ENCODE measurements around the gene KDM4B. TPM values are rescaled to one million over a fixed set of nuclear protein-coding genes. Genes with fewer than 3 reads are reported as not detected.

KDM4B gene
- total and polyA plus RNA-seq, 2 of the 8 experiments (the other 6 are each of a cell fraction or from before 2014, with no cell fraction given), result 12.0 to 31.9 TPM

DNA sequence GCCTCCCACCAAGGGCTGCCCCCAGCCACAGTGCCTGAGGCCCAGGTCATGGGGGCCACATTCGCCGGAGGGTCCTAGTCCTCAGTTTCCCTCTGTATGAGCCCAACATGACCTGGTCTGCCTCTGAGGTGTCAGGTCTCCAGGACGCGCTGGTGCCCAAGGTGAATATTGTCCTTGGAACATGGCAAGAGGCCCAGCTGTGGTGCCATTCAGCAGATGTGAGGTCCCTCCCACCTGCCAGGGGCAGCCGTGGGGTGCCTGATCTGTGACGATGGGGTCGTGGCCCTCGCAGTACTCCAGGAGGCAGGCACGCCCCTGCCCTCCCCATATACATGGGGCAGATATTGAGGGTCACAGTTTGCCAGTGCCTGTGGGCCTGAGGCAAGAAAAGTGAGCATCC lies 151.9 kb downstream of the KDM4B start:
- Histone ChIP-seq H3K36me3 (ENCODE audit: control insufficient read depth in 2 of 4, insufficient read depth in 4 of 4, low read length in 3 of 4) (peaks cover 0 to 6% (median 2%) of the 10 kb centered on the region in 4 experiments; a peak in 4 of 8 replicates), H3K79me2 (ENCODE audit: control insufficient read depth in 1 of 2, insufficient read depth in 2 of 2, low read length in 2 of 2) (no peaks in the 10 kb centered on the region), H4K5ac (ENCODE audit: insufficient read length, low read depth, low read length) (no peak overlapping the region), H3K23ac (ENCODE audit: insufficient read length) (no peak overlapping the region), H3K4me2 (ENCODE audit: insufficient read depth in 1 of 2, low read depth in 2 of 2, low read length in 2 of 2) (no peak overlapping the region), H2BK12ac (ENCODE audit: low read depth, low read length) (no peak overlapping the region), H4K8ac (ENCODE audit: extremely low read depth, insufficient read depth, low read length) (no peak overlapping the region), H2AFZ (ENCODE audit: low read length) (no peak overlapping the region), H3K18ac (ENCODE audit: extremely low read depth, low read length) (no peak overlapping the region), H2BK15ac (ENCODE audit: low read length) (no peak overlapping the region), H3K4me1 (replicated peaks in 1 of 4; ENCODE audit: control insufficient read depth in 3 of 4, insufficient read depth in 4 of 4, low read length in 3 of 4) (peaks cover 2 to 27% (median 19%) of the 10 kb centered on the region in 4 experiments), H3K4me3 (ENCODE audit: extremely low read depth in 1 of 4, insufficient read depth in 2 of 4, low read depth in 3 of 4, low read length in 4 of 4) (no peak overlapping the region), H4K20me1 (replicated peaks in 1 of 2; ENCODE audit: control insufficient read depth in 1 of 2, insufficient read depth in 2 of 2, low read length in 2 of 2) (no peaks in the 10 kb centered on the region), H4K91ac (replicated peaks; ENCODE audit: insufficient read length, low read length) (no peak overlapping the region), H3K14ac (ENCODE audit: insufficient read length) (no peak overlapping the region), H3K23me2 (ENCODE audit: low read depth, low read length) (no peaks in the 10 kb centered on the region), H2BK120ac (replicated peaks; ENCODE audit: low read depth, low read length) (no peak overlapping the region), H3K79me1 (ENCODE audit: low read depth, low read length) (0 out of 2 replicates have a peak, but pooled peaks cover 3% of the 10 kb centered on the region), H3K9ac (replicated peaks in 1 of 4; ENCODE audit: extremely low read depth in 1 of 4, low read depth in 3 of 4, low read length in 3 of 4) (no peak overlapping the region), H3K4ac (replicated peaks; ENCODE audit: insufficient read length, low read depth, low read length) (no peak overlapping the region), H3K9me3 (ENCODE audit: insufficient read depth in 2 of 2, low read depth in 1 of 2, low read length in 1 of 2) (peaks cover 0 to 2% of the 10 kb centered on the region in 2 experiments; a peak in 1 of 4 replicates), H2BK20ac (ENCODE audit: low read length) (no peak overlapping the region), H3K27me3 (replicated peaks in 1 of 4; ENCODE audit: control insufficient read depth in 3 of 4, extremely low read depth in 1 of 4, insufficient read depth in 3 of 4, low read length in 3 of 4) (no peaks in the 10 kb centered on the region), H3K56ac (replicated peaks; ENCODE audit: insufficient read length, low read depth, low read length) (no peak overlapping the region), H2BK5ac (ENCODE audit: low read depth, low read length) (no peak overlapping the region), H3K27ac (ENCODE audit: low read depth, low read length) (no peak overlapping the region), H2AK5ac (ENCODE audit: low read depth, low read length) (no peak overlapping the region)
- FAIRE-seq, result no peak
- DNase-seq (ENCODE audit: low read depth in 1 of 2, low spot score in 2 of 2), result no peak
- ChIA-PET CTCF (ENCODE audit: partially characterized antibody) (interaction anchor here (1.0 to 1.3 kb wide), 3 partner anchors 14 to 72 kb away, joined by 4 read pairs; no protein-coding TSS in a partner anchor), POLR2A (ENCODE audit: partially characterized antibody) (no interaction called here)
- 83% methylated on average over 9 of the region's 9 CpGs; no CpG with 5 or more reads in 1 of the 2 experiments for WGBS, 2 experiments (ENCODE audit: extremely low coverage in 1 of 2, insufficient coverage in 1 of 2, insufficient read length in 1 of 2, insufficient replicate concordance in 2 of 2, low coverage in 1 of 2, low lambda C conversion rate in 2 of 2, missing lambda C conversion rate in 1 of 2)
- TF ChIP-seq, protein P1, sequence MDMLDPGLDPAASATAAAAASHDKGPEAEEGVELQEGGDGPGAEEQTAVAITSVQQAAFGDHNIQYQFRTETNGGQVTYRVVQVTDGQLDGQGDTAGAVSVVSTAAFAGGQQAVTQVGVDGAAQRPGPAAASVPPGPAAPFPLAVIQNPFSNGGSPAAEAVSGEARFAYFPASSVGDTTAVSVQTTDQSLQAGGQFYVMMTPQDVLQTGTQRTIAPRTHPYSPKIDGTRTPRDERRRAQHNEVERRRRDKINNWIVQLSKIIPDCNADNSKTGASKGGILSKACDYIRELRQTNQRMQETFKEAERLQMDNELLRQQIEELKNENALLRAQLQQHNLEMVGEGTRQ (IDR thresholded peaks at IDR 0.05; ENCODE audit: low read length), result no peak
- no peak for TF ChIP-seq RAD21 (IDR thresholded peaks at IDR 0.05 in 1 of 2, conservative IDR thresholded peaks at IDR 0.05 in 1 of 2; ENCODE audit: low read depth in 2 of 2, low read length in 2 of 2)
- no peak for TF ChIP-seq GTF2F1 (IDR thresholded peaks at IDR 0.05; ENCODE audit: borderline replicate concordance, low read depth, low read length)
- TF ChIP-seq EP300 (IDR thresholded peaks at IDR 0.05; ENCODE audit: borderline replicate concordance in 1 of 2, low read depth in 2 of 2, low read length in 2 of 2), result no peak
- no peak for TF ChIP-seq HDAC2 (IDR thresholded peaks at IDR 0.05; ENCODE audit: borderline replicate concordance in 1 of 2, low read depth in 2 of 2, low read length in 2 of 2)
- TF ChIP-seq RBBP5 (IDR thresholded peaks at IDR 0.05; ENCODE audit: borderline replicate concordance, low read depth, low read length), result no peak
- no peak for TF ChIP-seq YY1 (IDR thresholded peaks at IDR 0.05; ENCODE audit: low read depth, low read length)
